CD14-positive monocyte (primary cell): Measurements from ENCODE around the gene GPC2. TPM values are rescaled to one million over a fixed set of nuclear protein-coding genes. Genes with fewer than 3 reads are reported as not detected.

Experiments
- DNase-seq, 3 donors: peaks; one replicate each; pipeline ENCODE4 v3.0.0-alpha.2; 2011 to 2022
- H2AFZ ChIP-seq: 2 replicates; pipeline ENCODE4 v1.6.0; 2012; ENCODE audit warnings: mild to moderate bottlenecking, low read depth, low read length, inconsistent platforms; ENCODE audit not compliant: insufficient read depth, poor library complexity, severe bottlenecking
- H3K27ac ChIP-seq, 2 donors: 1 replicate in 1 of 2; 2 replicates in 1 of 2; pipeline ENCODE4 v1.5.1; 2012 to 2013; ENCODE audit warnings: low read length in 2 of 2, control low read depth in 1 of 2, inconsistent platforms in 1 of 2, low read depth in 1 of 2, mild to moderate bottlenecking in 1 of 2
- H3K27me3 ChIP-seq, 2 donors: one replicate each; pipeline versions ENCODE4 v1.6.0 to v1.6.1; 2011 to 2013; ENCODE audit warnings: low read length in 2 of 2; ENCODE audit not compliant: control insufficient read depth in 2 of 2, insufficient read depth in 2 of 2
- H3K36me3 ChIP-seq, 2 donors: replicated peaks in 1 of 2; 1 replicate in 1 of 2; 2 replicates in 1 of 2; pipeline versions ENCODE4 v1.5.1 to v1.6.1; 2012 to 2013; ENCODE audit warnings: low read length in 2 of 2, control low read depth in 1 of 2, inconsistent platforms in 1 of 2, mild to moderate bottlenecking in 1 of 2; ENCODE audit not compliant: insufficient read depth in 2 of 2, control insufficient read depth in 1 of 2
- H3K4me1 ChIP-seq, 2 donors: 1 replicate in 1 of 2; 2 replicates in 1 of 2; pipeline versions ENCODE4 v1.5.1 to v1.6.1; 2012 to 2013; ENCODE audit warnings: low read length in 2 of 2, control low read depth in 1 of 2, inconsistent platforms in 1 of 2, mild to moderate bottlenecking in 1 of 2, moderate library complexity in 1 of 2; ENCODE audit not compliant: insufficient read depth in 2 of 2, control insufficient read depth in 1 of 2
- H3K4me2 ChIP-seq: replicated peaks from 2 replicates; pipeline ENCODE3; 2012; ENCODE audit warnings: low read length, moderate library complexity, mild to moderate bottlenecking; ENCODE audit not compliant: poor library complexity, severe bottlenecking; ENCODE audit errors: extremely low read depth
- H3K4me3 ChIP-seq, 3 experiments: fragments of 200-600 bp in 1 of 3; sonication (generic) in 1 of 3; replicated peaks in 1 of 3; 1 replicate in 2 of 3; 2 replicates in 1 of 3; pipeline ENCODE4 v1.5.1; 2011 to 2013; ENCODE audit warnings: low read length in 3 of 3, mild to moderate bottlenecking in 3 of 3, control low read depth in 2 of 3, low read depth in 2 of 3, inconsistent platforms in 1 of 3, moderate library complexity in 1 of 3
- H3K79me2 ChIP-seq: 2 replicates; pipeline ENCODE4 v1.6.0; 2012; ENCODE audit warnings: mild to moderate bottlenecking, control low read depth, inconsistent platforms, low read length, moderate library complexity; ENCODE audit not compliant: insufficient read depth
- H3K9ac ChIP-seq: 2 replicates; pipeline ENCODE4 v1.6.0; 2017; ENCODE audit warnings: low read length, mild to moderate bottlenecking; ENCODE audit not compliant: insufficient read depth, poor library complexity, severe bottlenecking
- H3K9me3 ChIP-seq, 2 donors: replicated peaks in 1 of 2; 1 replicate in 1 of 2; 2 replicates in 1 of 2; pipeline versions ENCODE4 v1.5.1 to v1.6.1; 2012 to 2013; ENCODE audit warnings: low read length in 2 of 2, control low read depth in 1 of 2; ENCODE audit not compliant: control insufficient read depth in 1 of 2, insufficient read depth in 1 of 2
- H4K20me1 ChIP-seq: 2 replicates; pipeline ENCODE4 v1.6.0; 2012; ENCODE audit warnings: mild to moderate bottlenecking, low read length, control low read depth, moderate library complexity; ENCODE audit not compliant: insufficient read depth
- H3K27ac Mint-ChIP-seq, 7 donors: one replicate each; pipeline ENCODE4 v1.8.0; 2020; ENCODE audit warnings: mild to moderate bottlenecking in 7 of 7, mixed read lengths in 7 of 7, moderate library complexity in 6 of 7, inconsistent platforms in 2 of 7
- H3K27me3 Mint-ChIP-seq, 3 donors: one replicate each; pipeline ENCODE4 v1.8.0; 2021 to 2022; ENCODE audit warnings: low read depth in 3 of 3, mild to moderate bottlenecking in 3 of 3, mixed read lengths in 3 of 3, moderate library complexity in 3 of 3, inconsistent platforms in 1 of 3
- H3K36me3 Mint-ChIP-seq, 2 donors: one replicate each; pipeline ENCODE4 v1.8.0; 2020; ENCODE audit warnings: mixed read lengths in 2 of 2, inconsistent platforms in 1 of 2, mild to moderate bottlenecking in 1 of 2
- H3K4me1 Mint-ChIP-seq: one replicate; pipeline ENCODE4 v1.8.0; 2020; ENCODE audit warnings: mild to moderate bottlenecking, mixed read lengths
- H3K4me3 Mint-ChIP-seq, 2 donors: one replicate each; pipeline ENCODE4 v1.8.0; 2020; ENCODE audit warnings: mild to moderate bottlenecking in 2 of 2, mixed read lengths in 2 of 2, moderate library complexity in 1 of 2
- H3K9me3 Mint-ChIP-seq, 7 donors: one replicate each; pipeline ENCODE4 v1.8.0; 2020 to 2022; ENCODE audit warnings: mixed read lengths in 7 of 7, mild to moderate bottlenecking in 6 of 7, moderate library complexity in 6 of 7, inconsistent platforms in 2 of 7
- WGBS: methylation state at CpG from one replicate; pipeline ENCODE4 v1.1.5; 2013; ENCODE audit warnings: missing lambda C conversion rate; ENCODE audit not compliant: insufficient coverage; 5-methylcytosine and 5-hydroxymethylcytosine counted together
- intact Hi-C, 2 donors: fragments of 100-400 bp; cut with micrococcal nuclease; formaldehyde crosslinking; loops; one replicate each; pipeline versions ENCODE4 v1.15.0 to v1.15.1; 2023
- polyA plus RNA-seq, 3 donors: library from polyadenylated mRNA; depleted of rRNA in 1 of 3; unstranded in 2 of 3; stranded (reverse) in 1 of 3; fragments of 300-500 nt in 2 of 3; fragments of >200 nt in 1 of 3; fragmentation: Illumina TruSeq in 2 of 3; gene quantifications; 1 replicate in 2 of 3; 2 replicates in 1 of 3; pipeline ENCODE4 v1.2.3, GENCODE V29; 2012 to 2021
- TF ChIP-seq, protein P1 (sequence below): fragments of 200-600 bp; IDR thresholded peaks from one replicate; pipeline ENCODE4 v1.8.0; 2022; ENCODE audit warnings: antibody characterized with exemption, mild to moderate bottlenecking

The GPC2 gene
- polyA plus RNA-seq, 3 donors, result 0.91 TPM; not detected in 2

DNA sequence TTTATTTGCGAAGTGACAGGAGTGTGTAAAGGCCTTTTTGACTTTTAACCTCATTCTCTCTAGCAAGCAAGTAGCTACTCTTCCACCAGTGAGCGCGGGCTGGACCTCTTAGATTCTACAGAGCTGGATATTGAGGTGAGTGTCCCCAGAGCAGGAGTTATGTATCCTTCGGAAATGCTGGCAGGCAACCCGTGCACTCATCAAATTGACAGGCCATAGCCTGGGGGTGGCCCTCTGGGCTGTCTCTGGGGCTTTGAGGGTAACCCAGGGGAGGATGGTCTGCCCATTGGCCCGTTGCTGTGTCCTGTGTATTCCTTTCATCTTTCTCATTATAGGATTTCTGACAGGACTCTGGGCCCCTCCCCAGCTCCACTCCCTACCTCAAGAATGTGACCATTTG is 36.5 kb upstream of the GPC2 start:
- H3K9me3 ChIP-seq, result no peaks in the 10 kb centered on the region
- no peaks in the 10 kb centered on the region for H3K79me2 ChIP-seq
- H3K27me3 ChIP-seq, result peaks cover 0 to 3% of the 10 kb centered on the region in 2 donors
- H3K4me3 ChIP-seq, result no peak overlapping the region
- no peaks in the 10 kb centered on the region for H3K36me3 ChIP-seq
- H3K27me3 Mint-ChIP-seq, result peaks cover 3 to 9% (median 8%) of the 10 kb centered on the region in 3 donors
- no peak overlapping the region for H3K4me3 Mint-ChIP-seq
- no peak overlapping the region for H3K27ac ChIP-seq
- H3K27ac Mint-ChIP-seq, result no peak overlapping the region
- TF ChIP-seq, protein P1, sequence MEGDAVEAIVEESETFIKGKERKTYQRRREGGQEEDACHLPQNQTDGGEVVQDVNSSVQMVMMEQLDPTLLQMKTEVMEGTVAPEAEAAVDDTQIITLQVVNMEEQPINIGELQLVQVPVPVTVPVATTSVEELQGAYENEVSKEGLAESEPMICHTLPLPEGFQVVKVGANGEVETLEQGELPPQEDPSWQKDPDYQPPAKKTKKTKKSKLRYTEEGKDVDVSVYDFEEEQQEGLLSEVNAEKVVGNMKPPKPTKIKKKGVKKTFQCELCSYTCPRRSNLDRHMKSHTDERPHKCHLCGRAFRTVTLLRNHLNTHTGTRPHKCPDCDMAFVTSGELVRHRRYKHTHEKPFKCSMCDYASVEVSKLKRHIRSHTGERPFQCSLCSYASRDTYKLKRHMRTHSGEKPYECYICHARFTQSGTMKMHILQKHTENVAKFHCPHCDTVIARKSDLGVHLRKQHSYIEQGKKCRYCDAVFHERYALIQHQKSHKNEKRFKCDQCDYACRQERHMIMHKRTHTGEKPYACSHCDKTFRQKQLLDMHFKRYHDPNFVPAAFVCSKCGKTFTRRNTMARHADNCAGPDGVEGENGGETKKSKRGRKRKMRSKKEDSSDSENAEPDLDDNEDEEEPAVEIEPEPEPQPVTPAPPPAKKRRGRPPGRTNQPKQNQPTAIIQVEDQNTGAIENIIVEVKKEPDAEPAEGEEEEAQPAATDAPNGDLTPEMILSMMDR, result no peak
- WGBS, result no CpG with 5 or more reads among the region's 6 CpGs
- intact Hi-C loops, result no loop called here
- H2AFZ ChIP-seq, result no peak overlapping the region
- peaks cover 13% of the 10 kb centered on the region for H3K4me1 Mint-ChIP-seq
- H3K4me2 ChIP-seq, result no peak overlapping the region
- no peak for DNase-seq
- no peaks in the 10 kb centered on the region for H4K20me1 ChIP-seq
- H3K9me3 Mint-ChIP-seq, result no peaks in the 10 kb centered on the region
- H3K4me1 ChIP-seq, result no peaks in the 10 kb centered on the region
- no peak overlapping the region for H3K9ac ChIP-seq
- no peaks in the 10 kb centered on the region for H3K36me3 Mint-ChIP-seq

DNA sequence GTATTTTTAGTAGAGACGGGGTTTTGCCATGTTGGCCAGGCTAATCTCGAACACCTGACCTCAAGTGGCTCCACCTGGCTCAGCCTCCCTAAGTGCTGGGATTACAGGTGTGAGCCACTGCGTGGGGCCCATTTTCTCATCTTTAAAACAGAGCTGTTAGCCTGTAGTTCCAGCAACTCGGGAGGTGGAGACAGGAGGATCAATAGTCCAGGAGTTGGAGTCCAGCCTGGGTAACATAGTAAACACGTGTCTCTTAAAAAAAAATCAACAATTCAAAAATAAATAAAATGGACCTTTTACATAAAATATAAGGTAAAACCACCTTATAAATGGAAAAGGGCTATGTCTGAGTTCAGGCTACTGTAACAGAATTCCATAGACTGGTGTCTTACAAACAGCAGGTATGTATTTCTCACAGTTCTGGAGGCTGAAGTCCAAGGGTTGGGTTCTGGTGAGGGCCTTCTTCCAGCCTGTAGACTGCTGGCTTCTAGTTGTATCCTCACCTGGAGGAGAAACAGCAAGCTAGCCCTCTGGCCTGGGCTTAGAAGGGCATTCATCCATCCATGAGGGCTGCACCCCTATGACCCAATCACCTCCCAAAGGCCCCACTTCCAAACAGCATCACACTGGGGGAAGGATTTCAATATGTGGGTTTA is 35.6 kb upstream of the GPC2 start:
- no peak overlapping the region for H3K4me3 ChIP-seq
- intact Hi-C loops, result no loop called here
- Mint-ChIP-seq H3K27ac (no peak overlapping the region), H3K27me3 (peaks cover 5 to 10% (median 10%) of the 10 kb centered on the region in 3 donors), H3K4me1 (peaks cover 13% of the 10 kb centered on the region), H3K36me3 (peaks cover 0 to 2% of the 10 kb centered on the region in 2 donors), H3K4me3 (no peak overlapping the region), H3K9me3 (no peaks in the 10 kb centered on the region)
- H3K27me3 ChIP-seq, result peaks cover 0 to 3% of the 10 kb centered on the region in 2 donors
- no peak overlapping the region for H3K4me2 ChIP-seq
- no peak for DNase-seq
- no peaks in the 10 kb centered on the region for H3K79me2 ChIP-seq
- no peak overlapping the region for H3K27ac ChIP-seq
- H3K9me3 ChIP-seq, result no peaks in the 10 kb centered on the region
- no peak overlapping the region for H2AFZ ChIP-seq
- H3K4me1 ChIP-seq, result no peaks in the 10 kb centered on the region
- H3K9ac ChIP-seq, result no peak overlapping the region
- TF ChIP-seq, protein P1, result no peak
- H3K36me3 ChIP-seq, result no peaks in the 10 kb centered on the region
- WGBS, result 96% methylated on average over 3 of the region's 5 CpGs
- no peaks in the 10 kb centered on the region for H4K20me1 ChIP-seq
